K562 (cell line): ENCODE measurements around the gene USP16. TPM values are rescaled to one million over a fixed set of nuclear protein-coding genes. Genes with fewer than 3 reads are reported as not detected.

Experiments used
- FOXM1 ChIP-seq, 2 experiments: fragments of 450-650 bp in 1 of 2; sonication (generic) in 1 of 2; formaldehyde crosslinking in 1 of 2; IDR thresholded peaks; 2 replicates each; pipeline versions ENCODE4 v1.6.1 to v1.9.0; 2017 to 2022; ENCODE audit warnings: low read depth in 2 of 2, mild to moderate bottlenecking in 2 of 2, missing genetic modification reagents in 1 of 2, moderate library complexity in 1 of 2
- HIVEP1 ChIP-seq: fragments of 250-450 bp; sonication (Bioruptor Pico); IDR thresholded peaks from 2 replicates; pipeline ENCODE4 v1.4.0; 2020; ENCODE audit warnings: mild to moderate bottlenecking
- LEF1 ChIP-seq: fragments of 450-650 bp; IDR thresholded peaks from 2 replicates; pipeline ENCODE4 v1.6.1; 2016; ENCODE audit warnings: mild to moderate bottlenecking
- MED1 ChIP-seq: sonication (generic); formaldehyde crosslinking; IDR thresholded peaks from 2 replicates; pipeline ENCODE4 v1.8.1; 2023; ENCODE audit warnings: missing genetic modification reagents, borderline replicate concordance
- MTA3 ChIP-seq: fragments of 450-650 bp; formaldehyde crosslinking; IDR thresholded peaks from 2 replicates; pipeline ENCODE4 v1.6.1; 2017; ENCODE audit warnings: mild to moderate bottlenecking, borderline replicate concordance
- MTF1 ChIP-seq: fragments of 250-450 bp; sonication (Bioruptor Pico); IDR thresholded peaks from 2 replicates; pipeline ENCODE4 v1.9.0; 2021; ENCODE audit warnings: moderate library complexity, mild to moderate bottlenecking, inconsistent platforms, borderline replicate concordance
- NCOA6 ChIP-seq: fragments of 450-650 bp; IDR thresholded peaks from 2 replicates; pipeline ENCODE4 v1.6.1; 2017; ENCODE audit warnings: mild to moderate bottlenecking
- NELFE ChIP-seq: IDR thresholded peaks from 2 replicates; pipeline ENCODE4 v1.6.1; 2011; ENCODE audit warnings: mild to moderate bottlenecking; ENCODE audit not compliant: insufficient read depth, insufficient read length
- NEUROD1 ChIP-seq: fragments of 150-350 bp; IDR thresholded peaks from 2 replicates; pipeline ENCODE4 v1.6.1; 2014; ENCODE audit warnings: borderline replicate concordance, low read length, low read depth; ENCODE audit not compliant: partially characterized antibody
- NRF1 ChIP-seq, 2 experiments: fragments of 450-650 bp; IDR thresholded peaks in 1 of 2; conservative IDR thresholded peaks in 1 of 2; 2 replicates each; pipeline ENCODE4 v1.6.1; 2014; ENCODE audit warnings: mild to moderate bottlenecking in 2 of 2
- PTBP1 ChIP-seq: fragments of 200-400 bp; formaldehyde crosslinking; IDR thresholded peaks from 2 replicates; pipeline ENCODE4 v1.6.1; 2017; ENCODE audit warnings: low read depth, low read length
- RAD21 ChIP-seq, 2 experiments: fragments of 250-450 bp in 1 of 2; fragments of 450-650 bp in 1 of 2; sonication (Bioruptor Pico) in 1 of 2; formaldehyde crosslinking in 1 of 2; IDR thresholded peaks in 1 of 2; conservative IDR thresholded peaks in 1 of 2; 2 replicates each; pipeline versions ENCODE4 v1.4.0 to v1.8.0; 2020 to 2022; ENCODE audit warnings: mild to moderate bottlenecking in 2 of 2, moderate library complexity in 1 of 2
- TBP ChIP-seq: optimal IDR thresholded peaks from 2 replicates; pipeline ENCODE3; 2011; ENCODE audit warnings: low read depth, low read length, improper control_type of control experiment
- TCF7L2 ChIP-seq: fragments of 150-350 bp; IDR thresholded peaks from 2 replicates; pipeline ENCODE4 v1.6.1; 2016; ENCODE audit warnings: low read depth, mild to moderate bottlenecking, low read length, moderate library complexity
- THRA ChIP-seq: fragments of 450-650 bp; IDR thresholded peaks from 2 replicates; pipeline ENCODE4 v1.6.1; 2017; ENCODE audit warnings: mild to moderate bottlenecking, moderate library complexity
- ZBTB7A ChIP-seq: IDR thresholded peaks from 2 replicates; pipeline ENCODE4 v1.6.1; 2011; ENCODE audit warnings: low read depth, mild to moderate bottlenecking, low read length, moderate library complexity, borderline replicate concordance; ENCODE audit not compliant: control insufficient read depth
- ZC3H4 ChIP-seq: sonication (generic); formaldehyde crosslinking; IDR thresholded peaks from 2 replicates; pipeline ENCODE4 v1.9.0; 2021; ENCODE audit warnings: missing genetic modification reagents, borderline replicate concordance
- ZNF12 ChIP-seq: sonication (generic); formaldehyde crosslinking; IDR thresholded peaks from 2 replicates; pipeline ENCODE4 v1.4.0; 2020; ENCODE audit warnings: mild to moderate bottlenecking, missing genetic modification reagents
- ZNF121 ChIP-seq: sonication (generic); formaldehyde crosslinking; conservative IDR thresholded peaks from 2 replicates; pipeline ENCODE4 v1.8.0; 2022; ENCODE audit warnings: missing genetic modification reagents
- ZNF518B ChIP-seq: fragments of 250-450 bp; sonication (Bioruptor Pico); IDR thresholded peaks from 2 replicates; pipeline ENCODE4 v1.5.0; 2021; ENCODE audit warnings: mild to moderate bottlenecking, moderate library complexity
- ZNF75A ChIP-seq: fragments of 450-650 bp; formaldehyde crosslinking; IDR thresholded peaks from 2 replicates; pipeline ENCODE4 v1.4.0; 2020; ENCODE audit warnings: mild to moderate bottlenecking
- polyA plus RNA-seq, 8 experiments: library from polyadenylated mRNA; depleted of rRNA in 4 of 8; stranded (reverse) in 5 of 8; unstranded in 3 of 8; fragments of >200 nt; fragmentation: Nextera tagmentation in 2 of 8; fragmentation: Illumina TruSeq in 1 of 8; extraction: Ambion mirVana in 2 of 8; extraction: Trizol in 1 of 8; gene quantifications; 2 replicates each; pipeline versions ENCODE4 v1.2.1 to v1.2.3, GENCODE V29; 2011 to 2014; ENCODE audit warnings: inconsistent platforms in 1 of 8, missing spikeins in 1 of 8
- total RNA-seq, 7 experiments: library from RNA; depleted of rRNA in 6 of 7; stranded (reverse); fragments of >200 nt in 6 of 7; fragmentation: Illumina TruSeq in 2 of 7; extraction: Trizol in 2 of 7; gene quantifications; 2 replicates each; pipeline versions ENCODE4 v1.2.1 to v1.2.3, GENCODE V29; 2011 to 2021; ENCODE audit warnings: low replicate concordance in 1 of 7

USP16 gene
- total and polyA plus RNA-seq, 9 of the 15 experiments (the other 6 are each of a cell fraction or from before 2014, with no cell fraction given) = 38.4 to 90.9 (median 62.8) TPM

- 0 out of 2 replicates have a peak, but pooled peaks have one; percentile 64 for TF ChIP-seq ZNF518B (CRISPR knock-in tag)
- TF ChIP-seq NEUROD1 = peak; percentile 94
- TF ChIP-seq FOXM1 (IDR thresholded peaks at IDR 0.05; ENCODE audit: low read depth) = peak; percentile 51; the same call in 1 of the 2 replicates
- no peak for TF ChIP-seq FOXM1 (CRISPR knock-in tag; IDR thresholded peaks at IDR 0.05; ENCODE audit: low read depth)
- TF ChIP-seq THRA = no peak
- no peak for TF ChIP-seq TCF7L2
- 0 out of 4 replicates have a peak, but pooled peaks of 1 of the 2 experiments have one; percentile 5 for TF ChIP-seq RAD21 (CRISPR knock-in tag; conservative IDR thresholded peaks at IDR 0.05 in 1 of 2, IDR thresholded peaks at IDR 0.05 in 1 of 2)
- no peak for TF ChIP-seq MED1
- no peak for TF ChIP-seq ZNF12
- peak; percentile 82; the same call in 1 of the 2 replicates for TF ChIP-seq ZBTB7A
- peak; percentile 72; the same call in 1 of the 2 replicates for TF ChIP-seq PTBP1
- peak; percentile 37; the same call in 1 of the 2 replicates for TF ChIP-seq LEF1
- no peak for TF ChIP-seq ZC3H4 (CRISPR knock-in tag)
- TF ChIP-seq ZNF75A (CRISPR knock-in tag) = no peak
- no peak for TF ChIP-seq ZNF121 (CRISPR knock-in tag)
- no peak for TF ChIP-seq NCOA6
- no peak for TF ChIP-seq HIVEP1 (CRISPR knock-in tag)
- TF ChIP-seq NELFE = no peak
- peak; percentile 90; the same call in 1 of the 2 replicates for TF ChIP-seq MTA3
- peak; percentile 90 to 91 for TF ChIP-seq NRF1 (conservative IDR thresholded peaks at IDR 0.05 in 1 of 2, IDR thresholded peaks at IDR 0.05 in 1 of 2)
- peak; percentile 83 for TF ChIP-seq TBP
- no peak for TF ChIP-seq MTF1
Observed at GRCh38 chr21:29024474-29025327, at the start of gene USP16 (continued).
